H9 (cell line): ENCODE results near the gene VPS25. TPM values are rescaled to one million over a fixed set of nuclear protein-coding genes. Genes with fewer than 3 reads are reported as not detected.
A peak's percentile ranks its signal among the peaks of the same experiment; 100 is the strongest.

Experiments
- DNase-seq: peaks from one replicate; pipeline ENCODE4 v3.0.0-alpha.2; 2017
- H2AFZ ChIP-seq: one replicate; pipeline ENCODE4 v1.6.1; 2013; ENCODE audit warnings: mild to moderate bottlenecking, low read length, control low read depth, moderate library complexity
- H2AK5ac ChIP-seq: 2 replicates; pipeline ENCODE4 v1.6.1; 2013; ENCODE audit warnings: low read length, control low read depth, mixed read lengths; ENCODE audit not compliant: insufficient read length
- H2BK120ac ChIP-seq: one replicate; pipeline ENCODE4 v1.6.1; 2013; ENCODE audit warnings: low read depth, mild to moderate bottlenecking, low read length, control low read depth, inconsistent platforms; ENCODE audit not compliant: poor library complexity, severe bottlenecking
- H2BK12ac ChIP-seq: 2 replicates; pipeline ENCODE4 v1.6.1; 2013; ENCODE audit warnings: low read length, control low read depth, mixed read lengths, low read depth; ENCODE audit not compliant: insufficient read length
- H2BK15ac ChIP-seq: 2 replicates; pipeline ENCODE4 v1.6.1; 2013; ENCODE audit warnings: low read depth, low read length, control low read depth
- H2BK20ac ChIP-seq: one replicate; pipeline ENCODE4 v1.6.1; 2013; ENCODE audit warnings: low read depth, mild to moderate bottlenecking, low read length, control low read depth, inconsistent platforms; ENCODE audit not compliant: poor library complexity, severe bottlenecking
- H2BK5ac ChIP-seq: 2 replicates; pipeline ENCODE4 v1.6.1; 2013; ENCODE audit warnings: low read length, control low read depth, mixed read lengths; ENCODE audit not compliant: insufficient read length
- H3K14ac ChIP-seq: 2 replicates; pipeline ENCODE4 v1.6.1; 2013; ENCODE audit warnings: low read length, control low read depth; ENCODE audit not compliant: insufficient read depth
- H3K18ac ChIP-seq: 2 replicates; pipeline ENCODE4 v1.6.1; 2013; ENCODE audit warnings: low read depth, mild to moderate bottlenecking, mixed read lengths, low read length, control low read depth; ENCODE audit not compliant: insufficient read length
- H3K23ac ChIP-seq: 2 replicates; pipeline ENCODE4 v1.6.1; 2013; ENCODE audit warnings: low read length, control low read depth, mixed read lengths, low read depth; ENCODE audit not compliant: insufficient read length
- H3K23me2 ChIP-seq: 2 replicates; pipeline ENCODE4 v1.6.1; 2013; ENCODE audit warnings: low read depth, mild to moderate bottlenecking, mixed read lengths, low read length, control low read depth; ENCODE audit not compliant: insufficient read length, poor library complexity, severe bottlenecking
- H3K27ac ChIP-seq: 2 replicates; pipeline ENCODE4 v1.5.1; 2013; ENCODE audit warnings: low read length, control low read depth, mixed read lengths, low read depth; ENCODE audit not compliant: insufficient read length
- H3K27me3 ChIP-seq: 2 replicates; pipeline ENCODE4 v1.6.1; 2013; ENCODE audit warnings: low read length, control low read depth, inconsistent platforms; ENCODE audit not compliant: insufficient read depth
- H3K4ac ChIP-seq: 2 replicates; pipeline ENCODE4 v1.6.1; 2013; ENCODE audit warnings: low read depth, mild to moderate bottlenecking, control low read depth, inconsistent platforms, low read length, moderate library complexity
- H3K4me1 ChIP-seq: 2 replicates; pipeline ENCODE4 v1.6.1; 2013; ENCODE audit warnings: low read length, control low read depth, inconsistent platforms; ENCODE audit not compliant: insufficient read depth
- H3K4me2 ChIP-seq: 2 replicates; pipeline ENCODE4 v1.6.1; 2013; ENCODE audit warnings: low read length, control low read depth, mixed read lengths; ENCODE audit not compliant: insufficient read length, insufficient read depth
- H3K56ac ChIP-seq: 2 replicates; pipeline ENCODE4 v1.6.1; 2013; ENCODE audit warnings: low read depth, mild to moderate bottlenecking, mixed read lengths, low read length, control low read depth; ENCODE audit not compliant: insufficient read length
- H3K79me1 ChIP-seq: 2 replicates; pipeline ENCODE4 v1.6.1; 2013; ENCODE audit warnings: low read depth, mild to moderate bottlenecking, moderate library complexity, low read length, control low read depth, inconsistent platforms; ENCODE audit not compliant: insufficient read depth, poor library complexity, severe bottlenecking
- H3K79me2 ChIP-seq: 2 replicates; pipeline ENCODE4 v1.6.1; 2013; ENCODE audit warnings: low read length, control low read depth, inconsistent platforms; ENCODE audit not compliant: insufficient read depth
- H3K9ac ChIP-seq: 2 replicates; pipeline ENCODE4 v1.6.1; 2013; ENCODE audit warnings: low read length, control low read depth, mixed read lengths; ENCODE audit not compliant: insufficient read length; ENCODE audit errors: extremely low read depth
- H3K9me3 ChIP-seq: one replicate; pipeline ENCODE4 v1.6.1; 2013; ENCODE audit warnings: low read depth, low read length, inconsistent platforms; ENCODE audit not compliant: control insufficient read depth
- H3T11ph ChIP-seq: one replicate; pipeline ENCODE4 v1.6.1; 2013; ENCODE audit warnings: mild to moderate bottlenecking, low read length, control low read depth, inconsistent platforms
- H4K20me1 ChIP-seq: one replicate; pipeline ENCODE4 v1.6.1; 2013; ENCODE audit not compliant: control insufficient read depth, insufficient read length, insufficient read depth
- H4K5ac ChIP-seq: 2 replicates; pipeline ENCODE4 v1.6.1; 2013; ENCODE audit warnings: low read depth, mild to moderate bottlenecking, mixed read lengths, low read length, control low read depth; ENCODE audit not compliant: insufficient read length
- H4K8ac ChIP-seq: replicated peaks from 2 replicates; pipeline ENCODE4 v1.6.1; 2013; ENCODE audit warnings: low read length, control low read depth, mixed read lengths, low read depth; ENCODE audit not compliant: insufficient read length
- H4K91ac ChIP-seq: 2 replicates; pipeline ENCODE4 v1.6.1; 2013; ENCODE audit warnings: low read depth, mild to moderate bottlenecking, moderate library complexity, mixed read lengths, low read length, control low read depth; ENCODE audit not compliant: insufficient read length
- H3K27ac Mint-ChIP-seq, 3 experiments: 2 replicates in 2 of 3; 3 replicates in 1 of 3; pipeline ENCODE4 v1.8.0; 2020 to 2021; ENCODE audit warnings: mixed read lengths in 3 of 3, mild to moderate bottlenecking in 1 of 3, moderate library complexity in 1 of 3
- H3K27me3 Mint-ChIP-seq: 2 replicates; pipeline ENCODE4 v1.8.0; 2021; ENCODE audit warnings: low read depth, mild to moderate bottlenecking, moderate library complexity, mixed read lengths
- H3K36me3 Mint-ChIP-seq, 3 experiments: 2 replicates in 2 of 3; 3 replicates in 1 of 3; pipeline ENCODE4 v1.8.0; 2020 to 2021; ENCODE audit warnings: low read depth in 3 of 3, mixed read lengths in 3 of 3; ENCODE audit not compliant: insufficient read depth in 1 of 3
- H3K4me1 Mint-ChIP-seq, 2 experiments: 2 replicates each; pipeline ENCODE4 v1.8.0; 2020; ENCODE audit warnings: mixed read lengths in 2 of 2
- H3K4me3 Mint-ChIP-seq, 2 experiments: 2 replicates in 1 of 2; 3 replicates in 1 of 2; pipeline ENCODE4 v1.8.0; 2020 to 2021; ENCODE audit warnings: mild to moderate bottlenecking in 2 of 2, mixed read lengths in 2 of 2, moderate library complexity in 1 of 2
- H3K9me3 Mint-ChIP-seq, 2 experiments: 2 replicates in 1 of 2; 3 replicates in 1 of 2; pipeline ENCODE4 v1.8.0; 2020; ENCODE audit warnings: mild to moderate bottlenecking in 2 of 2, mixed read lengths in 2 of 2, moderate library complexity in 1 of 2
- WGBS: extraction: QIAGEN DNeasy Blood & Tissue Kit; methylation state at CpG from one replicate; pipeline ENCODE4 v1.1.7; 2013; ENCODE audit warnings: missing lambda C conversion rate, low lambda C conversion rate, mixed read lengths; ENCODE audit not compliant: insufficient read length; ENCODE audit errors: extremely low coverage; 5-methylcytosine and 5-hydroxymethylcytosine counted together
- total RNA-seq: library from RNA; stranded (reverse); gene quantifications from 2 replicates; pipeline ENCODE4 v1.2.1, GENCODE V29; 2021
- TF ChIP-seq, protein P1 (sequence below): fragments of 200-600 bp; sonication (generic); conservative IDR thresholded peaks from 3 replicates; pipeline ENCODE4 v1.8.0; 2021; ENCODE audit warnings: antibody characterized with exemption, mild to moderate bottlenecking

Gene VPS25
- total RNA-seq, 1 experiment from 2014 or later, result 113 TPM

DNA sequence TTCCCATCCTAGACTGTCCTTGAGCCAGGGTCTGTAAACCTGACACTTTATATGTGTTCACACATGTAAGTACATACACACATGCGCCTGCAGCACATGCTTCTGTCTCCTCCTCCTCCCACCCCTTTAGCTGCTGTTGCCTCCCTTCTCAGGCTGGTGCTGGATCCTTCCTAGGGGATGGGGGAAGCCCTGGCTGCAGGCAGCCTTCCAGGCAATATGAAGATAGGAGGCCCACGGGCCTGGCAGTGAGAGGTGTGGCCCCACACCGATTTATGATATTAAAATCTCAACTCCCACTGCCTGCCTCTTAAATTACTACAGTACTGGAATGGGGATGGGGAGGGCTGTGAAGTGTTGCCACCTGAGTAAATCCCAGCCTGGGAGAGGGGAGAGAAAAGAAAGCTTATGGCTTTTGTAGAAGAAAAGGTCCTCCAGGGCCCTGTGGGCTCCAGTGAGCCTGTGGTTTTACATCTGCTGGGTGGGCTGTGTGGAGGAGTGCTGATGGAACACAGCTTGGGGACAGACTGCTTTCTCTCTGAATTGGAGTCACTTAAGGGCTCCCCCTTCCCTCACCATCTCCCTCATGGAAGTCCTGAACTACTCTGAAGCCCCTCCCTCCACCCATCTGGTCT is 6.2 kb downstream of the VPS25 start:
- Histone ChIP-seq H3K4ac (no peak overlapping the region), H4K5ac (no peak overlapping the region), H3K18ac (no peak overlapping the region), H4K91ac (no peak overlapping the region), H4K8ac (no peak overlapping the region), H3K27ac (no peak overlapping the region), H3K14ac (no peak overlapping the region), H3K9me3 (no peaks in the 10 kb centered on the region), H3K4me2 (peak overlapping the region; percentile 47), H2BK20ac (no peak overlapping the region), H3K4me1 (no peaks in the 10 kb centered on the region), H3K9ac (no peak overlapping the region), H3K23me2 (peaks cover 8% of the 10 kb centered on the region), H2AFZ (no peak overlapping the region), H2BK15ac (no peak overlapping the region), H3K79me1 (no peaks in the 10 kb centered on the region), H3K27me3 (peaks cover 10% of the 10 kb centered on the region; the same call in 1 of the 2 replicates), H3K56ac (no peak overlapping the region), H3K23ac (no peak overlapping the region), H3T11ph (no peak overlapping the region), H2AK5ac (no peak overlapping the region), H4K20me1 (no peaks in the 10 kb centered on the region), H3K79me2 (no peaks in the 10 kb centered on the region), H2BK120ac (no peak overlapping the region), H2BK12ac (no peak overlapping the region), H2BK5ac (no peak overlapping the region)
- Mint-ChIP-seq H3K36me3 (peaks cover 4 to 44% (median 41%) of the 10 kb centered on the region in 3 experiments), H3K4me1 (peaks cover 21 to 22% of the 10 kb centered on the region in 2 experiments), H3K27ac (peak overlapping the region in 1 of 3 experiments; percentile 28; a peak in 3 of 7 replicates), H3K9me3 (no peaks in the 10 kb centered on the region), H3K4me3 (peak overlapping the region; percentile 60 to 80), H3K27me3 (peaks cover 28% of the 10 kb centered on the region)
- no CpG with 5 or more reads among the region's 3 CpGs for WGBS
- TF ChIP-seq, protein P1, sequence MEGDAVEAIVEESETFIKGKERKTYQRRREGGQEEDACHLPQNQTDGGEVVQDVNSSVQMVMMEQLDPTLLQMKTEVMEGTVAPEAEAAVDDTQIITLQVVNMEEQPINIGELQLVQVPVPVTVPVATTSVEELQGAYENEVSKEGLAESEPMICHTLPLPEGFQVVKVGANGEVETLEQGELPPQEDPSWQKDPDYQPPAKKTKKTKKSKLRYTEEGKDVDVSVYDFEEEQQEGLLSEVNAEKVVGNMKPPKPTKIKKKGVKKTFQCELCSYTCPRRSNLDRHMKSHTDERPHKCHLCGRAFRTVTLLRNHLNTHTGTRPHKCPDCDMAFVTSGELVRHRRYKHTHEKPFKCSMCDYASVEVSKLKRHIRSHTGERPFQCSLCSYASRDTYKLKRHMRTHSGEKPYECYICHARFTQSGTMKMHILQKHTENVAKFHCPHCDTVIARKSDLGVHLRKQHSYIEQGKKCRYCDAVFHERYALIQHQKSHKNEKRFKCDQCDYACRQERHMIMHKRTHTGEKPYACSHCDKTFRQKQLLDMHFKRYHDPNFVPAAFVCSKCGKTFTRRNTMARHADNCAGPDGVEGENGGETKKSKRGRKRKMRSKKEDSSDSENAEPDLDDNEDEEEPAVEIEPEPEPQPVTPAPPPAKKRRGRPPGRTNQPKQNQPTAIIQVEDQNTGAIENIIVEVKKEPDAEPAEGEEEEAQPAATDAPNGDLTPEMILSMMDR, result no peak
- no peak for DNase-seq
